GM12878 (cell line): ENCODE measurements around the gene EPHB1. TPM values are rescaled to one million over a fixed set of nuclear protein-coding genes. Genes with fewer than 3 reads are reported as not detected.
A peak's percentile ranks its signal among the peaks of the same experiment; 100 is the strongest.

Experiments used
- ATAC-seq: fragments of 200-7000 bp; cut with Tn5 transposase; 3 replicates; pipeline ENCODE4 v1.9.1; 2020; ENCODE audit warnings: mild to moderate bottlenecking, moderate library complexity
- BruUV-seq: library from RNA; stranded (reverse); fragments of 400-500 nt; replicated peaks from 2 replicates; lab custom pipeline; 2021; lab: Mats Ljungman, UMichigan
- CTCF ChIA-PET: fragments of 300-600 bp; sonication (Branson Sonifier 250); formaldehyde crosslinking; extraction: SDS; loops from one replicate; lab custom pipeline; 2021; ENCODE audit warnings: inconsistent platforms; lab: Yijun Ruan, JAX
- POLR2A ChIA-PET: fragments of 350-600 bp; formaldehyde crosslinking; extraction: SDS; loops from one replicate; lab custom pipeline; 2021; ENCODE audit warnings: inconsistent platforms; lab: Charles Lee
- RAD21 ChIA-PET: fragments of 300-600 bp; sonication (Branson Sonifier 250); formaldehyde crosslinking; loops from one replicate; lab custom pipeline; 2023; ENCODE audit warnings: antibody characterized with exemption; ENCODE audit not compliant: unreplicated experiment; lab: Charles Lee
- SMC1A ChIA-PET: fragments of 300-600 bp; sonication (Branson Sonifier 250); formaldehyde crosslinking; loops from one replicate; lab custom pipeline; 2023; ENCODE audit not compliant: unreplicated experiment, uncharacterized antibody; lab: Charles Lee
- DNase-seq: peaks from one replicate; pipeline ENCODE4 v3.0.0-alpha.2; 2011; ENCODE audit warnings: low read depth, low spot score
- FAIRE-seq: peaks from 3 replicates; lab custom pipeline; 2011; peaks lifted over from hg19 to GRCh38; lab: Jason Lieb, UNC
- H2AFZ ChIP-seq: 2 replicates; pipeline ENCODE4 v1.6.0; 2011; ENCODE audit warnings: low read depth, low read length, control low read depth; ENCODE audit not compliant: control insufficient read depth
- H3K27ac ChIP-seq: 2 replicates; pipeline ENCODE4 v1.5.1; 2011; ENCODE audit warnings: control low read depth; ENCODE audit not compliant: control insufficient read depth, insufficient read depth
- H3K27me3 ChIP-seq, 2 experiments: replicated peaks in 1 of 2; 2 replicates each; pipeline versions ENCODE4 v1.6.0 to v1.6.1; 2011; ENCODE audit warnings: low read length in 1 of 2; ENCODE audit not compliant: control insufficient read depth in 2 of 2, insufficient read depth in 2 of 2
- H3K36me3 ChIP-seq, 2 experiments: 2 replicates each; pipeline ENCODE4 v1.5.1; 2011; ENCODE audit warnings: low read length in 1 of 2; ENCODE audit not compliant: control insufficient read depth in 2 of 2, insufficient read depth in 2 of 2
- H3K4me1 ChIP-seq: 2 replicates; pipeline ENCODE4 v1.6.1; 2011; ENCODE audit warnings: mild to moderate bottlenecking, low read length, moderate library complexity, mixed read lengths; ENCODE audit not compliant: control insufficient read depth, insufficient read depth
- H3K4me2 ChIP-seq: 2 replicates; pipeline ENCODE4 v1.6.0; 2011; ENCODE audit warnings: control low read depth; ENCODE audit not compliant: control insufficient read depth, insufficient read depth
- H3K4me3 ChIP-seq: fragments of 200-600 bp; sonication (generic); 2 replicates; pipeline ENCODE4 v1.5.1; 2016
- H3K79me2 ChIP-seq: 2 replicates; pipeline ENCODE4 v1.6.0; 2011; ENCODE audit warnings: low read length; ENCODE audit not compliant: control insufficient read depth, insufficient read depth
- H3K9ac ChIP-seq: 2 replicates; pipeline ENCODE4 v1.8.0; 2011; ENCODE audit warnings: low read length, control low read depth, mixed read lengths; ENCODE audit not compliant: control insufficient read depth, insufficient read depth
- H3K9me3 ChIP-seq: replicated peaks from 3 replicates; pipeline ENCODE4 v1.5.1; 2011; ENCODE audit warnings: mild to moderate bottlenecking, low read length; ENCODE audit not compliant: control insufficient read depth, insufficient read depth
- H4K20me1 ChIP-seq: 2 replicates; pipeline ENCODE4 v1.6.0; 2011; ENCODE audit not compliant: control insufficient read depth, insufficient read depth
- BCL3 ChIP-seq: IDR thresholded peaks from 2 replicates; pipeline ENCODE4 v1.6.1; 2011; ENCODE audit warnings: borderline replicate concordance, low read depth, mild to moderate bottlenecking, moderate library complexity, low read length; ENCODE audit not compliant: insufficient read depth, poor library complexity, severe bottlenecking
- CBFB ChIP-seq: IDR thresholded peaks from 2 replicates; pipeline ENCODE4 v1.6.1; 2016; ENCODE audit warnings: antibody characterized with exemption, low read depth
- CREM ChIP-seq: IDR thresholded peaks from 2 replicates; pipeline ENCODE4 v1.6.1; 2014; ENCODE audit warnings: antibody characterized with exemption, low read depth
- LARP7 ChIP-seq: fragments of 450-650 bp; IDR thresholded peaks from 2 replicates; pipeline ENCODE4 v1.6.1; 2017; ENCODE audit warnings: mild to moderate bottlenecking
- MTA3 ChIP-seq: IDR thresholded peaks from 2 replicates; pipeline ENCODE4 v1.6.1; 2012; ENCODE audit warnings: low read length, inconsistent platforms, borderline replicate concordance
- MXI1 ChIP-seq: fragments of 150-350 bp; IDR thresholded peaks from 2 replicates; pipeline ENCODE4 v1.6.1; 2011; ENCODE audit warnings: low read depth, mild to moderate bottlenecking, inconsistent platforms, low read length, improper control_type of control experiment
- PAX8 ChIP-seq: fragments of 450-650 bp; IDR thresholded peaks from 2 replicates; pipeline ENCODE4 v1.6.1; 2017; ENCODE audit warnings: mild to moderate bottlenecking, moderate library complexity
- PBX3 ChIP-seq: IDR thresholded peaks from 2 replicates; pipeline ENCODE4 v1.6.1; 2011; ENCODE audit warnings: mild to moderate bottlenecking, low read depth, low read length, moderate library complexity; ENCODE audit not compliant: insufficient replicate concordance
- ZBTB11 ChIP-seq: fragments of 450-650 bp; formaldehyde crosslinking; IDR thresholded peaks from 2 replicates; pipeline ENCODE4 v1.5.0; 2022; ENCODE audit warnings: mild to moderate bottlenecking, missing genetic modification characterization
- ZNF592 ChIP-seq: fragments of 450-650 bp; IDR thresholded peaks from 2 replicates; pipeline ENCODE4 v1.6.1; 2017; ENCODE audit warnings: mild to moderate bottlenecking, moderate library complexity
- WGBS: methylation state at CpG from one replicate; pipeline ENCODE4 v1.1.6; 2016; ENCODE audit warnings: low lambda C conversion rate; ENCODE audit not compliant: insufficient replicate concordance, insufficient coverage; ENCODE audit errors: missing lambda C conversion rate; 5-methylcytosine and 5-hydroxymethylcytosine counted together
- in situ Hi-C: fragments of 300-500 bp; cut with MboI; formaldehyde crosslinking; loops from 9 replicates; pipeline ENCODE4 v1.14.3; 2018; ENCODE audit warnings: mixed read lengths
- intact Hi-C: fragments of 100-400 bp; cut with micrococcal nuclease; formaldehyde crosslinking; loops from one replicate; pipeline ENCODE4 v1.14.2; 2022; ENCODE audit not compliant: unreplicated experiment
- polyA plus RNA-seq, 11 experiments: library from polyadenylated mRNA; depleted of rRNA in 4 of 11; unstranded in 6 of 11; stranded (reverse) in 5 of 11; fragments of >200 nt; fragmentation: Nextera tagmentation in 4 of 11; fragmentation: Illumina TruSeq in 1 of 11; extraction: Ambion mirVana in 4 of 11; extraction: Trizol in 1 of 11; gene quantifications; 1 replicate in 1 of 11; 2 replicates in 10 of 11; pipeline versions ENCODE4 v1.2.1 to v1.2.3, GENCODE V29; 2011 to 2016; ENCODE audit warnings: inconsistent platforms in 2 of 11, missing spikeins in 2 of 11, low read depth in 1 of 11
- total RNA-seq, 4 experiments: library from RNA; depleted of rRNA in 3 of 4; stranded (reverse); fragments of >200 nt in 3 of 4; fragmentation: Illumina TruSeq in 1 of 4; extraction: Trizol in 1 of 4; gene quantifications; 2 replicates each; pipeline versions ENCODE4 v1.2.1 to v1.2.3, GENCODE V29; 2013 to 2021

EPHB1 gene
- total and polyA plus RNA-seq, 10 of the 15 experiments (the other 5 are each of a cell fraction or from before 2014, with no cell fraction given): 0.33 to 23.8 (median 1.2) TPM

GRCh38 chr3:135089451-135089850, 294.4 kb downstream of the EPHB1 start (continued):
- TF ChIP-seq ZNF592: no peak
- no peak for TF ChIP-seq CREM
- TF ChIP-seq BCL3: no peak

GRCh38 chr3:135090020-135090717, 295.1 kb downstream of the EPHB1 start:
- Histone ChIP-seq H3K4me3 (no peak overlapping the region), H3K27me3 (no peaks in the 10 kb centered on the region), H3K27ac (no peak overlapping the region), H3K9me3 (no peaks in the 10 kb centered on the region), H3K4me2 (no peak overlapping the region), H3K79me2 (no peaks in the 10 kb centered on the region), H4K20me1 (no peaks in the 10 kb centered on the region), H3K4me1 (no peaks in the 10 kb centered on the region), H3K9ac (no peak overlapping the region), H2AFZ (no peak overlapping the region), H3K36me3 (peaks cover 0 to 1% of the 10 kb centered on the region in 2 experiments; a peak in 2 of 4 replicates)
- ChIA-PET RAD21 (no interaction called here), SMC1A (interaction anchor here (1.1 kb wide), 2 partner anchors 9 to 20 kb away, joined by 3 to 4 read pairs; no protein-coding TSS in a partner anchor), POLR2A (no interaction called here), CTCF (interaction anchor here (0.6 to 2.1 kb wide), 3 partner anchors 14 to 255 kb away, joined by 3 to 5 read pairs (median 3); no protein-coding TSS in a partner anchor)
- in situ Hi-C loops (no loop called here), intact Hi-C loops (no loop called here)
- DNase-seq (no peak), ATAC-seq (peak; percentile 29), FAIRE-seq (no peak)
- no TSS peak for BruUV-seq
- WGBS: 0% methylated on average over 2 of the region's 2 CpGs
- no peak for TF ChIP-seq ZBTB11 (CRISPR knock-in tag)
- no peak for TF ChIP-seq PBX3
- TF ChIP-seq MXI1: no peak
- TF ChIP-seq LARP7: no peak
- no peak for TF ChIP-seq PAX8
- no peak for TF ChIP-seq MTA3
- TF ChIP-seq CBFB: no peak
